ENCODE data around the gene CARD19. TPM values are rescaled to one million over a fixed set of nuclear protein-coding genes. Genes with fewer than 3 reads are reported as not detected.

The CARD19 gene
- polyA plus RNA-seq, 6 donors from 2014 or later, result 18.4 to 37.3 (median 27.4) TPM

DNA sequence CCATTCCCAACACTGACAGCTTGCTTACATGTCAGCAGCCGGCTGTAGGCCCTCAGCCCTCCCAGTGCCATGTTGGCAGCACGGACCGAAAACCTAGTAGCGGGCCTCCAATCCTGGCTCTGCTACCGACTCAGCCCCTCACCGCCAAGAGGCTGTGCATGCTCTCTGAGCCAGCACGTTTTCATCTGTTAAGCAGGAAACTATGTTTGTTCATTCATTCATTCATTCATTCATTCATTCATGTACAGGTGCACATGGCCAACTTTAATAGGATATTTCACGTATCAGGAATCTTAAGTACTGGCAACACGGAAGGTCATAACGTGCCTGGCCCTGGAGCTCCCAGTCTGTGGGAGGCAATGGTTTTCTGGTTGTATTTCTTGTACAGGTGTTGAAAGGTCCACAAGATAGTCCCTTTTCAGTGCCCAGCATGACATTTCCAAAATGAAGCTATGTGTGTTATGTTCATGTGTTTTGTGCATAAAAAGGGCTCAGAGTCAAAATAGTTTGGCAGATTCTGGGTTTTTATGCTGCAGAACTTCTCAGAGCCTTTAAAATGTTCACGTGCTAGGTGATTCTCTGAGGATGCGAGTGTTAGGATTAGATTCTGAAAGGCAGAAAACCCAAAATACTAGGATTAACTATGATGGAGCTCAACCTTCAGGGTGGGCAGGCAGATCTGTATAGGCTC lies 19.8 kb upstream of the CARD19 start:
- DNase-seq, result no peak
- Mint-ChIP-seq H3K9me3 (no peaks in the 10 kb centered on the region), H3K27ac (peak overlapping the region in 1 of 6 donors; percentile 7), H3K27me3 (no peaks in the 10 kb centered on the region), H3K4me3 (no peak overlapping the region), H3K4me1 (peaks cover 14 to 22% (median 15%) of the 10 kb centered on the region in 3 donors), H3K36me3 (peaks cover 0 to 11% of the 10 kb centered on the region in 2 donors)
- ATAC-seq (ENCODE audit: low read depth in 2 of 2), result no peak

DNA sequence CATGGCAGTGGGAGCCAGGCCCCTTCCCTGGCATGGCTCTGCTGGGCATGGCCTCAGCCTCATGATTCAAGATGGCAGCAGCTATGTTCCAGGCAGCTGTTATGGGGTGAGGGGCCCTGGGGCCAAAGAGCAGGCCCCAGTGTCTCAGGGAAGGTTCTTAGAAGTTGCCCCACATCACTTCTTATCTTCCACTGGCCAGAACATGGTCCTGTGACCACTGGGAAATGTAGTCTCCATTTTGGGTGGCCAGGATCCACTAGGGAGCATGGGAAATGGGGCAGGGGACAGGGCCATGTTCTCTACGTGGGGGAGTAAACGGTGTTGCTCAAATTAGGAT lies 19.3 kb upstream of the CARD19 start:
- peaks cover 5 to 9% of the 10 kb centered on the region in 2 donors for H3K36me3 Mint-ChIP-seq
- H3K9me3 Mint-ChIP-seq, result no peaks in the 10 kb centered on the region
- H3K27me3 Mint-ChIP-seq, result no peaks in the 10 kb centered on the region
- no peak overlapping the region for H3K4me3 Mint-ChIP-seq
- H3K4me1 Mint-ChIP-seq, result peaks cover 12 to 22% (median 15%) of the 10 kb centered on the region in 3 donors
- ATAC-seq (ENCODE audit: low read depth in 2 of 2) (no peak), DNase-seq (no peak)
- H3K27ac Mint-ChIP-seq, result no peak overlapping the region

DNA sequence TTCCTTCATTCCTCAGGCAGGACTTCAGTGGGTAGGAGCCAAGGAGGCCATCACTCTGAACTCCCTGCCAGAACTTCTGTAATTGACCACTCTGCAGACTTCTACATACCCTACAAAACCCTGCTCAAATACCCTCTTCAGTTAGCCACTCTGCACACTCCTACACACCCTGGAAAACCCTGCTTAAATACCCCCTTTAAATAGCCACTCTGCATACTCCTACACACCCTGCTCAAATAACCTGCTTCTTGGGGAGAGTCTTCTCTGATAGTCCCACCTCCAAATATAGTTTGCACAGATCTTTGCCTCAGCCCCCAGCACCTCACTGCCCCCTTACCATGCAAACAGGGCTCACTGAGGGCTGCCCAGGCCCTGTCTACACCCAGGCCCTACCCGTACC lies 18.6 kb upstream of the CARD19 start:
- no peaks in the 10 kb centered on the region for H3K27me3 Mint-ChIP-seq
- no peaks in the 10 kb centered on the region for H3K9me3 Mint-ChIP-seq
- H3K36me3 Mint-ChIP-seq, result peaks cover 5 to 9% of the 10 kb centered on the region in 2 donors
- no peak overlapping the region for H3K4me3 Mint-ChIP-seq
- no peak for ATAC-seq (ENCODE audit: low read depth in 2 of 2)
- H3K27ac Mint-ChIP-seq, result peak overlapping the region in 1 of 6 donors; percentile 59
- DNase-seq, result no peak
- peaks cover 11 to 21% (median 15%) of the 10 kb centered on the region in 3 donors for H3K4me1 Mint-ChIP-seq

DNA sequence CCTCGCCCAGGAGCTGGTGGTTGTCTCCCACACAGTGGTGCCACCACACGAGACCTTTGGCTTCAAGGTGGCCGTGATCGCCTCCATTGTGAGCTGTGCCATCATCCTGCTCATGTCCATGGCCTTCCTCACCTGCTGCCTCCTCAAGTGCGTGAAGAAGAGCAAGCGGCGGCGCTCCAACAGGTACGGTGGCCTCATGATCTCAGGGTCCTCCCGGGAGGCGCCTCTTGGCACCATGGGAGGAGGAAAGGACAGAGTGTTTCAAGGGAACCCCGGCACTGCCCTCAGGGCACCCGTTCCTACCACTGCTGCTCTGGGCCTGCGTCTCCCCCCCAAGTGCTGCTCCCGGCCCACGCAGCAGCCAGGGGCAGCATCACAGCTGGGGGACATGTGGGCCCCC lies 18.2 kb upstream of the CARD19 start:
- Mint-ChIP-seq H3K27me3 (no peaks in the 10 kb centered on the region), H3K9me3 (no peaks in the 10 kb centered on the region), H3K4me3 (no peak overlapping the region), H3K27ac (no peak overlapping the region), H3K4me1 (peaks cover 7 to 17% (median 11%) of the 10 kb centered on the region in 3 donors), H3K36me3 (peaks cover 5 to 9% of the 10 kb centered on the region in 2 donors)
- no peak for DNase-seq
- ATAC-seq (ENCODE audit: low read depth in 2 of 2), result no peak

DNA sequence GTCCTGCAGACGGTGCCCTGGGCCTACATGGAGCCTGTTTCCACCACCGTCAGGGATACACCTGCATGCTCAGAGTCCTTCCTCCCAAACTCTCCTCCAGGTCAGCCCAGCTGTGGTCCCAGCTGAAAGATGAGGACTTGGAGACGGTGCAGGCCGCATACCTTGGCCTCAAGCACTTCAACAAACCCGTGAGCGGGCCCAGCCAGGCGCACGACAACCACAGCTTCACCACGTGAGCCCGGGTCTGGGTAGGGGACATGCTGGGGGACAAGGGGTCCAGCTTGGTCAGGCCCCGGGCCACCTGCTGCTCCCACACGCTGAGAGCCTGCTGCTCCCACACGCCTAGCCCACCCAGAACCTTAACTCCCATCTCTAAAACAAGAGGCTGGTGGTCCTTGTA lies 16.6 kb upstream of the CARD19 start:
- no peak for DNase-seq
- Mint-ChIP-seq H3K4me3 (no peak overlapping the region), H3K4me1 (peaks cover 4 to 21% (median 10%) of the 10 kb centered on the region in 3 donors), H3K27ac (peak overlapping the region in 1 of 6 donors; percentile 32), H3K9me3 (no peaks in the 10 kb centered on the region), H3K27me3 (no peaks in the 10 kb centered on the region), H3K36me3 (peaks cover 5 to 16% of the 10 kb centered on the region in 2 donors)
- ATAC-seq (ENCODE audit: low read depth in 2 of 2), result no peak

DNA sequence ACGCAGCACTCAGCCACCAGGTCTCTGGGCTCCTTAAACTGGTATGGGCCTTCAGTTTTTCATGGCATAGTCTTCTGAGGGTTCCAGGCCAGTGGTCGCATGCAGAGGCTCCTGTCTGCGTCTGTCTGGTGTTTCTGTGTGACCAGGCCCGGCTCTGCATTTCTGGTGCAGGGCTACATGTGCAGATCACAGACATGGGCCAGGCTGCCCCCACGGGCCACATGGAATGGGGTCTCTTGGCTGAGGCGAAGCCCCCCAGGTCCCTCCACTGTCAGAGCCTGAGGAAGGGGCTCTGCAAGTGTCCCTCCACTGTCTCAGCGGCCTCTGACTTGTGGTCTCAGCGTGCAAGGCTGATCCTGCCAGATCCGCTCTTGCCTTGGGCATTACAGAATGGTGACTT lies 15.6 kb upstream of the CARD19 start:
- H3K27me3 Mint-ChIP-seq, result no peaks in the 10 kb centered on the region
- H3K4me3 Mint-ChIP-seq, result no peak overlapping the region
- H3K36me3 Mint-ChIP-seq, result peaks cover 7 to 17% of the 10 kb centered on the region in 2 donors
- H3K4me1 Mint-ChIP-seq, result peaks cover 4 to 12% (median 10%) of the 10 kb centered on the region in 3 donors
- DNase-seq (no peak), ATAC-seq (ENCODE audit: low read depth in 2 of 2) (no peak)
- H3K27ac Mint-ChIP-seq, result no peak overlapping the region
- H3K9me3 Mint-ChIP-seq, result no peaks in the 10 kb centered on the region

DNA sequence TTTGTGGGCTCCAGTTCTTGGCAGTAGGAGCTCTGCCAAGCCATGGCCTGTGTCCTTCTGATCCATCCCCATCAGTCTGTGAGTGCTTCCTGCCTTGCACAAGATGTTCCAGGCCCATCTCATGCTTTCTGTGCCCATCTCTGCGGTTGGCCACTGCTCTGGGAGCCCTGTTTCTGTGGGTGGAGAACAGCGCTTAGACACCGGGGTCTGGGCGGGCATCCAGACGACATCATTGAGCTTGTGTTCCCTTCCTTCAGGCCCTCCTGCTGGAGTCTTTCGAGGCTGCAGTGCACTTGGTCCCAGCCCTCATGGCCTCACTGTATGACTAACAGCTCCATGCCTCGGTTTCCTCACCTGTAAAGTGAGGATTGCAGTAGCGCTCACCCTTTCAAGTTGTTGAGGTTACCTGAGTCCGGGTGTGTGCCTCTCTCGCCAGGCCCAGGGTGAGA lies 14.9 kb upstream of the CARD19 start:
- Mint-ChIP-seq H3K4me1 (peaks cover 4 to 10% (median 9%) of the 10 kb centered on the region in 3 donors), H3K4me3 (no peak overlapping the region), H3K27ac (peak overlapping the region in 2 of 6 donors; percentile 59 to 66), H3K27me3 (no peaks in the 10 kb centered on the region), H3K36me3 (peaks cover 11 to 21% of the 10 kb centered on the region in 2 donors), H3K9me3 (no peaks in the 10 kb centered on the region)
- ATAC-seq (ENCODE audit: low read depth in 2 of 2), result no peak
- DNase-seq, result no peak

DNA sequence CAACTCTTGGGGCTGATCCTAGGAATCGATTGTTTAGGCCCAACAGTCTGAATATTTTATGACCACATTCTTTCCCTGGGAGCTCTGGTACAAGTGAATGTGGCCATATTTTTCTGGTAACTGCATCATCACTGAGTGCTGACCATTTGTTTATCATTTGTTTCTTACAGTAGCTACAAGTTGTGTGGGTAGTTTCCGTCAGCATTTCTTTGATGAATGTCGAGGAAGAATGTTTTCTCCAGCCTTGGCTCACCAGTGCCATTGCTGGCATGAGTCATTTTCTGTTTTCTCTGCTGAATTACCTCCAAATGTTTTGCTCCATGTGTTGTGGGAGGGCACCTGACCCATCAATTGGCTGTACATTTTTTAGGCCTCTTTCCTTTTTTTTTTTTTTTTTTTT lies 14.1 kb upstream of the CARD19 start:
- no peak for ATAC-seq (ENCODE audit: low read depth in 2 of 2)
- Mint-ChIP-seq H3K27me3 (no peaks in the 10 kb centered on the region), H3K4me3 (no peak overlapping the region), H3K4me1 (peaks cover 5 to 10% (median 6%) of the 10 kb centered on the region in 3 donors), H3K36me3 (peaks cover 11 to 28% of the 10 kb centered on the region in 2 donors), H3K9me3 (no peaks in the 10 kb centered on the region), H3K27ac (no peak overlapping the region)
- DNase-seq, result no peak

DNA sequence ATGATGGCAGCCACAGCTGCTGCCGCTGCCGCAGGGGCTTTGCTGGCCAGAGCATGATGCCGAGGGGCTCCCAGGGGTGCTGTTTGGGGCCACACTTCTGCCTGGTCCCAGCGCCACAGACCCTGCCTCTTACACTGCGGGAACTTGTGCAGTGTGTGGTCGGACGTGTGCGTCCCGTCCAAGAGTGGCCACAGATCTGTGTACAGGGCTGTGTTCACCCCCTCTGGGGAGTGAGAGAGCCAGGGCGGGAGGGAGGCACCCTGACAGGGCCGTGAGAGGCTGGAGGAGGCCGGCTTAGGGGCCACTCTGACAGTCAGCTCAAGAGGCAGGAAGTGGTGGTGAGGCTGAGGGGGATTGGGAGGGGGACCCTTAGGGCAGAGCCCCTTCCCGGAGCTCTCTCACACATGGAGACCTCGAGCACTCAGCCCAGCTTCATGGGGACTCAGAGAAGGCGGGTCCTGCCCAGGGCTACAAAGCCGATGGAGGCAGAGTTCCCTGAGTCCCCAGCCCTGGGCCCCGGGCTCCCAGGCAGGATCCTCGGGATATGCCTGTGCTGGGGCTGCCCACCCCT lies 13.1 kb upstream of the CARD19 start:
- DNase-seq (no peak), ATAC-seq (ENCODE audit: low read depth in 2 of 2) (no peak)
- Mint-ChIP-seq H3K36me3 (peaks cover 11 to 28% of the 10 kb centered on the region in 2 donors), H3K9me3 (no peaks in the 10 kb centered on the region), H3K27me3 (no peaks in the 10 kb centered on the region), H3K27ac (no peak overlapping the region), H3K4me3 (no peak overlapping the region), H3K4me1 (peaks cover 4 to 6% (median 4%) of the 10 kb centered on the region in 3 donors)

DNA sequence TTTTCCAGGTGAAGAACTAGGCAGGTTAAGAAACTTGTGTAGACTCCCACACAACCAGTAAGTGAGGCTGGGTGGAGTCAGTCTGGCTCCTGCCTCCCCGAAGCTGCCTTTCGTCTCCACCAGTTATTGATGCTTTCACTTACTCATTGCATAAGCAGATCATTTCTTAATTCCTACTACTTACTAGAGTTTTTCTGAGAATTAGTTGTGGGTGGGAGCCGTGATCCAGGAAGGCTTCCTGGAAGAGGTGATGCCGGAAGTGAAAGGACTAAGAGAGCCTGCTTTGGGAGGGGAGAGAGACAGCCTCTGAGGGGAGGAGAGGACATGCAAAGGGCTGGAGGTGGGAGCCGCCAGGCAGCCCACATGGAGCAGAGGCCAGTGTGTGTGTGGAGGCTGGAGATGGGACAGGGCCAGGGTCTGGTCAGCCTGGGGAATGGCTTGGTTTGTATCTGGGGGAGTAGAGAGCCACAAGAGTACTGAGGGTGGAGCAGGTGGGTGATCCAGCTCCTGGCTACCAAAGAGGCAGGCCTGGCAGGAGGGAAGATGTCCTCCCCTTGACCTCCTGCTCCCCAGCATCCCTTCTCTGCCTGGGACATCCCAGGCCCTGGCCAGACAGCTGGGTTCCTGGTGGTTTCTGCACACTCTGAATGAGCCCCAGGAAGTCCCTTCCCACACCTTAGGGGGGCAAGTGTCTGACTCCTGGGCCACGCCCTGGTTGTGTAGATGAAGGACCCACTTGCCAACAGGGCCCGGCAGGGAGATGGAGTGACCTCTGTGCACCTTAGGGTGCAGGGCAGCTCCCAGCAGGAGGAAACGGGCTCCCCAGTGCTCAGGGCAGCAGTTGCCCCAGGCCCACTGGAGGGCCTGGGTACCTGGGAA lies 12.2 kb upstream of the CARD19 start:
- no peaks in the 10 kb centered on the region for H3K9me3 Mint-ChIP-seq
- peaks cover 4 to 6% (median 4%) of the 10 kb centered on the region in 3 donors for H3K4me1 Mint-ChIP-seq
- H3K4me3 Mint-ChIP-seq, result no peak overlapping the region
- H3K27ac Mint-ChIP-seq, result peak overlapping the region in 1 of 6 donors; percentile 82
- H3K36me3 Mint-ChIP-seq, result peaks cover 11 to 28% of the 10 kb centered on the region in 2 donors
- DNase-seq (no peak), ATAC-seq (ENCODE audit: low read depth in 2 of 2) (no peak)
- H3K27me3 Mint-ChIP-seq, result no peaks in the 10 kb centered on the region

DNA sequence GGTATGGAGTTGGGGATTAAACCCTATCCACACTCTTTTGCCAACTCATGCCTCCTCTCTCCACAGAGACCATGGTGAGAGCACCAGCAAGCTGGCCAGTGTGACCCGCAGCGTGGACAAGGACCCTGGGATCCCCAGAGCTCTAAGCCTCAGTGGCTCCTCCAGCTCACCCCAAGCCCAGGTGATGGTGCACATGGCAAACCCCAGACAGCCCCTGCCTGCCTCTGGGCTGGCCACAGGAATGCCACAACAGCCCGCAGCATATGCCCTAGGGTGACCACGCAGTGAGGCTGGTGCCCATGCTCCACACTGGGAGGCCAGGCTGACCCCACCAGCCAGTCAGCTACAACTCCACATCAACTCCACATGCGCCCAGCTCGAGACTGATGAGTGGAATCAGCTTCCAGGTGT lies 11.5 kb upstream of the CARD19 start:
- Mint-ChIP-seq H3K9me3 (no peaks in the 10 kb centered on the region), H3K4me3 (no peak overlapping the region), H3K27ac (no peak overlapping the region), H3K4me1 (peaks cover 4 to 7% (median 4%) of the 10 kb centered on the region in 3 donors), H3K27me3 (no peaks in the 10 kb centered on the region), H3K36me3 (peaks cover 11 to 27% of the 10 kb centered on the region in 2 donors)
- ATAC-seq (ENCODE audit: low read depth in 2 of 2) (no peak), DNase-seq (no peak)

DNA sequence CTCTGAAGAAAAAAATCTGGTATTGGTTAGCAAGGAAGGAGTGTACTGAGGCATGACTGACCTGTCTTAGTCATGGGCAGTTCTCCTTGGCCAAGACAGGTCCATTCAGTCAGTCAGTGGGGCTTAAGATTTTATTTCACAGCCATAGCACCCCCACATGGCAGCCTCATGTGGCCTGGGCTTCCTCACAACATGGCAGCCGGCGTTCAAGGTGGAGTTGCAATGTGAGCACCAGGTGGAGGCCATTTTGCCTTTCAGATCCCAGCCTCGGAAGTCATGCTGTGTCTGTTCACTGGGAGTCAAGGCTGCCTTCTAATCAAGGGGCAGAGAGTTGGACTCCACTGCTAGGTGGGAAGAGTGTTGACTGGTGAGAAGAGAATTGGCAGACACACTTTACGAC lies 10.3 kb upstream of the CARD19 start:
- Mint-ChIP-seq H3K27ac (peak overlapping the region in 1 of 6 donors; percentile 32), H3K36me3 (peaks cover 11 to 20% of the 10 kb centered on the region in 2 donors), H3K4me1 (peaks cover 4 to 19% (median 10%) of the 10 kb centered on the region in 3 donors), H3K4me3 (no peak overlapping the region), H3K9me3 (no peaks in the 10 kb centered on the region), H3K27me3 (no peaks in the 10 kb centered on the region)
- DNase-seq (no peak), ATAC-seq (ENCODE audit: low read depth in 2 of 2) (no peak)

DNA sequence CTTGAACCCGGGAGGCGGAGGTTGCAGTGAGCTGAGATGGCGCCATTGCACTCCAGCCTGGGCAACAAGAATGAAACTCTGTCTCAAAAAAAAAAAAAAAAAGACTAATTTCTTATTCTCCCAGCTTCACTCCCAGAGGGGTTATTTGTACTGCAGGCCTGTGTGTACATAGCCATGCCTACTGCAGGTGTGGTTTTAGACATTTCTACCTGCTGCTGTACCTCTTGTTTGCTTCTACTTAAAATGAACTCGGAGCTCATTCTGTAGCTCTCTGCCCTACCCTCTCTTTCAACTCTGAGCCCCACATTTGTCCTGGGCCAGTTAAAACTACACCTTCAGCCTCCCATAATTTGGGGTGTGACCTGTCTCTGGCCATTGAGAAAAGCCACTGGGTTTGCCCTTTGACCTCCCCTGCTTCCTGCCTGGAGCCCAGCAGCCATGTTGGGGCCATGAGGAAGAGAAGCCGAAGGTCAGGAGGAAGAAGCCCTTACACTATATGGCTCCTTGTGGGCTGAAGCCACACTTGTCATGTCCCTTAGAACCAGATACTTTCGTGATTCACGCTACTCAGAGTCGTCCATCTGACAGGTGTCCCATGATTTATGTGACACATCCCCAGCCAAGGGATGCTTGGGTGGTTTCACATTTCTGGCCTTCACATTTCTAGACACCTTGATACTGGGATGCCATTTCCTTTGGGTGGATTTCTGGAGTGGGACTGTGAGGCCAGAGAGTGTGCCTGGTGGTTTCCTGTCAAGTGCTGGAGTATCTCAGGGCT lies 9.4 kb upstream of the CARD19 start:
- no peak for ATAC-seq (ENCODE audit: low read depth in 2 of 2)
- H3K4me1 Mint-ChIP-seq, result peaks cover 9 to 29% (median 19%) of the 10 kb centered on the region in 3 donors
- DNase-seq, result no peak
- no peaks in the 10 kb centered on the region for H3K27me3 Mint-ChIP-seq
- no peak overlapping the region for H3K4me3 Mint-ChIP-seq
- H3K9me3 Mint-ChIP-seq, result no peaks in the 10 kb centered on the region
- peak overlapping the region in 1 of 6 donors; percentile 83 for H3K27ac Mint-ChIP-seq
- peaks cover 7 to 20% of the 10 kb centered on the region in 2 donors for H3K36me3 Mint-ChIP-seq

Data from naive B cell (primary cell).